Transverse colon (tissue), 4 donors: ENCODE measurements around the gene FYB2. TPM values are rescaled to one million over a fixed set of nuclear protein-coding genes. Genes with fewer than 3 reads are reported as not detected.

Source experiments
- DNase-seq: peaks from one replicate; pipeline ENCODE4 v3.0.0-alpha.2; 2019
- H3K27ac ChIP-seq, 4 donors: fragments of 200-600 bp; sonication (generic); 2 replicates each; pipeline ENCODE4 v1.5.1; 2016 to 2018; ENCODE audit warnings: inconsistent platforms in 4 of 4
- H3K27me3 ChIP-seq: fragments of 200-600 bp; sonication (generic); 2 replicates; pipeline ENCODE4 v1.5.1; 2017; ENCODE audit warnings: inconsistent platforms
- H3K36me3 ChIP-seq, 4 donors: fragments of 200-600 bp; sonication (generic); 2 replicates each; pipeline ENCODE4 v1.5.1; 2017 to 2019; ENCODE audit warnings: inconsistent platforms in 4 of 4
- H3K4me1 ChIP-seq, 4 donors: fragments of 200-600 bp; sonication (generic); 2 replicates each; pipeline ENCODE4 v1.5.1; 2017 to 2020; ENCODE audit warnings: inconsistent platforms in 4 of 4
- H3K4me3 ChIP-seq, 4 donors: fragments of 200-600 bp; sonication (generic); 1 replicate in 1 of 4; 2 replicates in 3 of 4; pipeline versions ENCODE4 v1.5.1 to v1.6.1; 2017 to 2019; ENCODE audit warnings: inconsistent platforms in 4 of 4
- H3K9me3 ChIP-seq, 2 donors: fragments of 200-600 bp; sonication (generic); 2 replicates each; pipeline ENCODE4 v1.5.1; 2017 to 2019; ENCODE audit warnings: inconsistent platforms in 2 of 2
- EP300 ChIP-seq: sonication (generic); formaldehyde crosslinking; IDR thresholded peaks from one replicate; pipeline ENCODE4 v1.6.1; 2017; ENCODE audit warnings: antibody characterized with exemption, low read depth
- POLR2A ChIP-seq: fragments of 450-650 bp; IDR thresholded peaks from one replicate; pipeline ENCODE4 v1.6.1; 2016; ENCODE audit warnings: antibody characterized with exemption, mild to moderate bottlenecking, moderate library complexity
- POLR2AphosphoS5 ChIP-seq, 3 donors: sonication (generic); formaldehyde crosslinking; IDR thresholded peaks; one replicate each; pipeline ENCODE4 v1.6.1; 2016; ENCODE audit warnings: antibody characterized with exemption in 3 of 3
- WGBS, 2 donors: methylation state at CpG; one replicate each; pipeline ENCODE4 v1.1.5; 2018; ENCODE audit warnings: low coverage in 1 of 2; 5-methylcytosine and 5-hydroxymethylcytosine counted together
- in situ Hi-C, 4 donors: fragments of 200-750 bp; cut with MboI; loops; one replicate each; pipeline versions ENCODE4 v1.15.0 to v1.15.1; 2017; ENCODE audit warnings: low sequenced_read_pairs in 3 of 4, low pct_ligation_motif_present in 1 of 4, low pct_unique_long_range_greater_than_20kb in 1 of 4
- intact Hi-C: fragments of 100-400 bp; cut with DNase I; formaldehyde crosslinking; loops from one replicate; pipeline ENCODE4 v1.15.1; 2023; ENCODE audit warnings: low total_unique reads
- total RNA-seq, 4 donors: library from RNA; depleted of rRNA; stranded (reverse); fragments of >200 nt; gene quantifications; one replicate each; pipeline ENCODE4 v1.1.0, GENCODE V29; 2016
- TF ChIP-seq, protein P1 (sequence below), 5 experiments: fragments of 200-600 bp in 3 of 5; fragments of 450-650 bp in 2 of 5; sonication (generic) in 3 of 5; IDR thresholded peaks; 1 replicate in 2 of 5; 2 replicates in 3 of 5; pipeline ENCODE4 v1.5.1; 2016 to 2017; ENCODE audit warnings: antibody characterized with exemption in 5 of 5, inconsistent platforms in 3 of 5, mild to moderate bottlenecking in 2 of 5, moderate library complexity in 1 of 5

The FYB2 gene
- total RNA-seq, 4 donors from 2014 or later, result 2.4 to 7.1 (median 5.6) TPM

DNA sequence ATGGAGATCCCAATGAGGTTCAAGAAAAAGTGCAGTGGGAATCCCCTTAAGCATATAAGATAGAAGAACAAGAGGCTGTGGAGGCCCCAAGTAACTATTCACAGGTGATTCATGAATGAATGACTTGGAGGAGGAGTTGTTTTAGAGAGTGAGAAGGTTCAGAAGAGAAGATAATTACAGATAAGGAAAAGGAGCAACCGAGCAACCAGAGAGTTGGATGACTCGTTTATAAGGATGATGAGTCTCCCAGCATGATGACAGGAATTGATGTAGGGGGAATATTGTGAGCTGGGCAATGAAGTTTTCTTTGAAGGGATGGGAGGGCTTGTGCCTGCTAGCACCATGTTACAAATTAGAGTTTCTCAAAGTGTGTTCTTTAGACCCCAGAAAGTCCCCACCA lies 45.2 kb upstream of the FYB2 start:
- Histone ChIP-seq H3K36me3 (no peaks in the 10 kb centered on the region), H3K4me1 (no peaks in the 10 kb centered on the region), H3K27ac (no peak overlapping the region), H3K27me3 (no peaks in the 10 kb centered on the region), H3K9me3 (no peaks in the 10 kb centered on the region), H3K4me3 (no peak overlapping the region)
- TF ChIP-seq, protein P1, sequence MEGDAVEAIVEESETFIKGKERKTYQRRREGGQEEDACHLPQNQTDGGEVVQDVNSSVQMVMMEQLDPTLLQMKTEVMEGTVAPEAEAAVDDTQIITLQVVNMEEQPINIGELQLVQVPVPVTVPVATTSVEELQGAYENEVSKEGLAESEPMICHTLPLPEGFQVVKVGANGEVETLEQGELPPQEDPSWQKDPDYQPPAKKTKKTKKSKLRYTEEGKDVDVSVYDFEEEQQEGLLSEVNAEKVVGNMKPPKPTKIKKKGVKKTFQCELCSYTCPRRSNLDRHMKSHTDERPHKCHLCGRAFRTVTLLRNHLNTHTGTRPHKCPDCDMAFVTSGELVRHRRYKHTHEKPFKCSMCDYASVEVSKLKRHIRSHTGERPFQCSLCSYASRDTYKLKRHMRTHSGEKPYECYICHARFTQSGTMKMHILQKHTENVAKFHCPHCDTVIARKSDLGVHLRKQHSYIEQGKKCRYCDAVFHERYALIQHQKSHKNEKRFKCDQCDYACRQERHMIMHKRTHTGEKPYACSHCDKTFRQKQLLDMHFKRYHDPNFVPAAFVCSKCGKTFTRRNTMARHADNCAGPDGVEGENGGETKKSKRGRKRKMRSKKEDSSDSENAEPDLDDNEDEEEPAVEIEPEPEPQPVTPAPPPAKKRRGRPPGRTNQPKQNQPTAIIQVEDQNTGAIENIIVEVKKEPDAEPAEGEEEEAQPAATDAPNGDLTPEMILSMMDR (IDR thresholded peaks at IDR 0.05), result no peak
- no peak for DNase-seq
- WGBS, 2 donors, result 44 to 46% methylated on average over 2 of the region's 2 CpGs
- in situ Hi-C loops, result no loop called here
- intact Hi-C loops, result no loop called here

DNA sequence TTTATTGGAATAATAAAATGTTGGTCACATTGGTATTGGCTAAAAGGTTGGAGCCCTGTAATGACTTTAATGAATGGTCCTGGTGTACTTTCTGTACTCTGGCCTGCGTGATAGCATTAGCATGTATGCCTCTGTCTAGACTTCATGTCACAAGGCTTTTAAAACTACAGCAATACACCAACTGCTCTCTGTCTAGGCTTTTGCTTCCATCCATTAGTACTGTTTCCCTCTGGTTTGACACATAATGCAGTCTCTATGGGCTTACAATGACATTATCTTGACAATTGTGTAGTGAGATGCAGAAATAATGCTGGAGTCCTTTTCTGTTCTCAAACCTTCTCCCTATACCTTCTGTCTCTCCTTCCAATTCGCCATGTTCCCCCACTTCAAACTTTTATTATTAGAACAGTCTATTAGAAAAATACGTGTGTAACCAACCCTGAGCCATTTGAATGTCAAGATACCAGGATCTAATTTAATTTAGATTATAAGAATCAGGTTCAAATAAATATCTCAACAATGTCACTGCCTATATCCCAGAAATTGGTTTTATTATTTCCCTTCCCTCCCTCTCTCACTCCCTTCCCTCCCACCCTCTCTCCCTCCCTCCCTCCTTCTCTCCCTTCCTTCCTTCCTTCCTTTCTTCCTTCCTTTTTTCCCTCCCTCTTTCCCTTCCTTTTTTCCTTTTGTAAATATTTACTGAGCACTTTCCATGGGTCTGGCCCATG lies 44.2 kb upstream of the FYB2 start:
- 69% methylated on average over 3 of the region's 3 CpGs for WGBS, 2 donors
- no peak overlapping the region for H3K27ac ChIP-seq
- intact Hi-C loops, result no loop called here

DNA sequence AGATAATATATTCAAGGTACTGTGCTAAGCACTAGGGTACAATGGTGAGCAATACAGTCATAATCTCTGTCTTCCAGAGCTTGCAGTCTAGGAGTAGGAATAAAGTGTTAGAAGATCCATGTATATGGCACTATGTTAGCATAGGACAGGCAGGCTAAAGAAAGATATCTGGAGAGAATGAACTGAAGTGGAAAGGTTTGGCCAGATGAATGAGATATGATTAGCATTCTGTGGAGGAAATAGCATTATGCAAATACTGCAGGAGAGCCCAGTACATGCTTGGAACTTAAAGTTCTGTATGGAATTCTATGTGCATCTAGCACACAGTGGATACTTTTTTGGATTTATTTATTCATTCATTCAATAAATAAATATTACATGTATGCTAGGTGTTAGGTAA lies 40.1 kb upstream of the FYB2 start:
- intact Hi-C loops, result no loop called here
- Histone ChIP-seq H3K27me3 (no peaks in the 10 kb centered on the region), H3K36me3 (no peaks in the 10 kb centered on the region), H3K27ac (no peak overlapping the region), H3K9me3 (no peaks in the 10 kb centered on the region), H3K4me1 (no peaks in the 10 kb centered on the region), H3K4me3 (no peak overlapping the region)
- no peak for DNase-seq
- TF ChIP-seq EP300, result no peak
- TF ChIP-seq POLR2AphosphoS5 (IDR thresholded peaks at IDR 0.05), result no peak
- TF ChIP-seq, protein P1 (IDR thresholded peaks at IDR 0.05), result no peak
- TF ChIP-seq POLR2A, result no peak
- in situ Hi-C loops, result no loop called here

More for the DNA sequence above, 44.2 kb upstream of the FYB2 start:
- no peaks in the 10 kb centered on the region for H3K36me3 ChIP-seq
- no peak overlapping the region for H3K4me3 ChIP-seq
- TF ChIP-seq EP300 (no peak), POLR2A (no peak), POLR2AphosphoS5 (IDR thresholded peaks at IDR 0.05) (no peak)
- TF ChIP-seq, protein P1 (IDR thresholded peaks at IDR 0.05), result no peak
- H3K9me3 ChIP-seq, result no peaks in the 10 kb centered on the region
- DNase-seq, result no peak
- H3K4me1 ChIP-seq, result no peaks in the 10 kb centered on the region
- in situ Hi-C loops, result no loop called here
- H3K27me3 ChIP-seq, result no peaks in the 10 kb centered on the region

DNA sequence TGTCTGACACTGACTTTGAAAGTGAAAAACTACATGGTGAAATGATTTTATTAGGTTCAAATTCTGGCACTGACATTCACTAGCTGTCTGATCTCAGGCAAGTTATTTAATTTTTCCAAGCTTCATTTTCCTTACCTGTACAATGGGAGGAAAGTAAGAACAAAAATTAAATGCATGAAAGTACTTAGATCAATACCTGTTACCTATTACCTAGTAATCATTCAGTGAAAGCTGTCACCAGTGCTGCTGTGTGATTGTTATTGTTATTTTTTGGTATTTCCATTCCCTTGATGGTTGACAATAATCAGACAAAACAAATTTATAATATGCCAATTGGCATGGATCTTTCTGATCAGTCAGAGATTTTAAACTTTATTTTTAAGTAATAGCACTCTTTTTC lies 37.0 kb upstream of the FYB2 start:
- H3K27ac ChIP-seq, result no peak overlapping the region
- TF ChIP-seq EP300, result no peak
- TF ChIP-seq, protein P1 (IDR thresholded peaks at IDR 0.05), result no peak
- no peak for TF ChIP-seq POLR2AphosphoS5 (IDR thresholded peaks at IDR 0.05)
- TF ChIP-seq POLR2A, result no peak
- H3K4me3 ChIP-seq, result no peak overlapping the region
- no peaks in the 10 kb centered on the region for H3K9me3 ChIP-seq
- no peaks in the 10 kb centered on the region for H3K36me3 ChIP-seq
- in situ Hi-C loops (no loop called here), intact Hi-C loops (no loop called here)
- no peaks in the 10 kb centered on the region for H3K4me1 ChIP-seq
- H3K27me3 ChIP-seq, result no peaks in the 10 kb centered on the region
- DNase-seq, result no peak
